Bronchial epithelial cell (primary cell): ENCODE results near the gene PLA2G5. TPM values are rescaled to one million over a fixed set of nuclear protein-coding genes. Genes with fewer than 3 reads are reported as not detected.

Source experiments
- DNase-seq: peaks from one replicate; pipeline ENCODE4 v3.0.0-alpha.2; 2010; ENCODE audit warnings: low read depth
- FAIRE-seq: peaks from 2 replicates; lab custom pipeline; 2011; peaks lifted over from hg19 to GRCh38; lab: Jason Lieb, UNC
- H3K27me3 ChIP-seq: 2 replicates; pipeline ENCODE4 v1.5.1; 2011; ENCODE audit warnings: low read length; ENCODE audit not compliant: control insufficient read depth, insufficient read depth
- H3K36me3 ChIP-seq: 2 replicates; pipeline ENCODE4 v1.5.1; 2011; ENCODE audit warnings: low read length; ENCODE audit not compliant: control insufficient read depth, insufficient read depth
- H3K4me3 ChIP-seq: 2 replicates; pipeline ENCODE4 v1.5.1; 2011; ENCODE audit warnings: mild to moderate bottlenecking, low read depth, low read length, control low read depth
- total RNA-seq: library from RNA; depleted of rRNA; stranded (reverse); fragments of >200 nt; gene quantifications from 2 replicates; pipeline ENCODE4 v1.2.1, GENCODE V29; 2014
- TF ChIP-seq, protein P1 (sequence below): IDR thresholded peaks from 2 replicates; pipeline ENCODE4 v1.5.1; 2011; ENCODE audit warnings: mild to moderate bottlenecking, moderate library complexity, low read length, control low read depth, inconsistent platforms; ENCODE audit not compliant: insufficient read depth, severe bottlenecking

Gene PLA2G5
- total RNA-seq, 1 donor from 2014 or later: not detected

DNA sequence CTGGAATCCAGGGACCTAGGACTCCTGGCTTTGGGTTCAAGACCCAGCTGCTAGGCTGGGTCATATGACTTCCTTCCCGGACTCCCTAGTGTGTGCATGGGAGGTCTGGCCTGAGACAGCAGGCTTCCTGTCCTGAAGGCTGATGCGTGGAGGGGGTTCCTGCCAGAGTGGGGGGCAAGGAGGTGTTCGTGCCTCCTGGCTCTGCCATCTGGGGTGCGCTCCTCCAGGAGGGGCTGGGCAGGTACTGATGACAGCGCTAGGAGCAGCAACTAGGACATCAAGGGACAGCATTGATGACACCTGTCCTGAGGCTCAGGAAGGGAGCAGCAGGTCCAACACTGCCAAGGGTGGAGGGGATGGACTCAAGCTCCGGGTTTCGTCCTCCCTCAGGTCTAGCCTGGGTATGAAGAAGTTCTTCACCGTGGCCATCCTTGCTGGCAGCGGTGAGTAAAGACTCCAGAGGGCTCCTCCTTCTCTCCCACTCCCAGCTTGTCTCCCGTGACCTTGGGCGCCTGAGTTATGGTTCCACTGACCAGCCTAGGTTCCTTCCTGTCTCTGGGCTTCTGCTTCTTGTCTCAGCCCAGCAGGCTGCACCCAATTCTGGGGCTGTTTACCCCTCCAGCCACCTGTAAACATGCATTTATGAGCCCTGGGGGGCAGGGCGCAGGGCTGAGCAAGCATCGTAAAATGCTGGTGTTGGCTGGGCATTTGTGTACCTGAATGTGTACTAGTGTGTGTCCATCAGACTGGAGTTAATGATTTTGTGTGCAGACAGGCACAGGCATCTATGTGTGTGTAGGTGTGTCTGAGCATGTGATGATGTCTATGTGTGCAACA, 70.0 kb downstream of the PLA2G5 start:
- DNase-seq (no peak), FAIRE-seq (peak; percentile 66)
- TF ChIP-seq, protein P1, sequence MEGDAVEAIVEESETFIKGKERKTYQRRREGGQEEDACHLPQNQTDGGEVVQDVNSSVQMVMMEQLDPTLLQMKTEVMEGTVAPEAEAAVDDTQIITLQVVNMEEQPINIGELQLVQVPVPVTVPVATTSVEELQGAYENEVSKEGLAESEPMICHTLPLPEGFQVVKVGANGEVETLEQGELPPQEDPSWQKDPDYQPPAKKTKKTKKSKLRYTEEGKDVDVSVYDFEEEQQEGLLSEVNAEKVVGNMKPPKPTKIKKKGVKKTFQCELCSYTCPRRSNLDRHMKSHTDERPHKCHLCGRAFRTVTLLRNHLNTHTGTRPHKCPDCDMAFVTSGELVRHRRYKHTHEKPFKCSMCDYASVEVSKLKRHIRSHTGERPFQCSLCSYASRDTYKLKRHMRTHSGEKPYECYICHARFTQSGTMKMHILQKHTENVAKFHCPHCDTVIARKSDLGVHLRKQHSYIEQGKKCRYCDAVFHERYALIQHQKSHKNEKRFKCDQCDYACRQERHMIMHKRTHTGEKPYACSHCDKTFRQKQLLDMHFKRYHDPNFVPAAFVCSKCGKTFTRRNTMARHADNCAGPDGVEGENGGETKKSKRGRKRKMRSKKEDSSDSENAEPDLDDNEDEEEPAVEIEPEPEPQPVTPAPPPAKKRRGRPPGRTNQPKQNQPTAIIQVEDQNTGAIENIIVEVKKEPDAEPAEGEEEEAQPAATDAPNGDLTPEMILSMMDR: no peak
- Histone ChIP-seq H3K4me3 (no peak overlapping the region), H3K36me3 (no peaks in the 10 kb centered on the region), H3K27me3 (no peaks in the 10 kb centered on the region)

DNA sequence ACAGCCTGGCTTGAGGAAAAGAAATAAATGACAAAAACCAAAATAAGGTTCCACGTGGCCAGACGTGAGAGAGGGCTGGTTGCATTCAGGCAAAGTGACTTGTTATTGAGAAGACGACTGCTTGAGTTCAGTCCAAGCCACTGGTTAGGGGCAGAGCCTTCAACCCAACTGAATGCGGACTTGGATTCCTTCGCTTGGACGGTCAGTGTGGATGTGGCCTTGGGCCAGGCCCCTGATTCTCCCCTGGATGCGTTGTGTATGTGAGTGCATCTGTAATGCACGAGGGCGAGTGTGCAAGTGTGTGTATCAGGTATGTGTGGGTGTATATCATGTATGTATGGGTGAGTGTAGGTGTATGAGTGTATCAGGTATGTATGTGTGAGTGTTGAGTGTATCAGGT, 71.0 kb downstream of the PLA2G5 start:
- FAIRE-seq (no peak), DNase-seq (no peak)
- Histone ChIP-seq H3K36me3 (no peaks in the 10 kb centered on the region), H3K4me3 (no peak overlapping the region), H3K27me3 (no peaks in the 10 kb centered on the region)
- TF ChIP-seq, protein P1: no peak

DNA sequence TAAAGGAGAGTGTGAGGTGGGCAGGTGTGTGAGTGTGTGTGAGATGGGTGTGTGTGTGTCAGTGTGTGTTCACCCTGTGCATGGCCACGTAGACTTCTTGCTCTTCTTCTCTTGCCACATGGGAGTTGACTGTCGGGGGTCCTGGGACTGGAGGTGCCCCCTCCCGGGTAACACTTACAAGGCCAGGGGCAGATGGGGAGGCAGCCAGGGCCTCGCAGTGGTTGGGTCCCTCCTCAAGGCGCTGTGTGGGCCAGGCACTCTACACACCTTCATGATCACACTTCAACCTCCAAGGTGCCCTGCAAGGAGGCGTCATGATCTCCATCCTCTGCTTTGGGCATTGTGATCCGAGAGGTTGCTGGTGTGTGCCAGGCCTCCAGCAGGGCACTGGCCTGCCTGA, 71.5 kb downstream of the PLA2G5 start:
- TF ChIP-seq, protein P1: no peak
- Histone ChIP-seq H3K27me3 (no peaks in the 10 kb centered on the region), H3K36me3 (no peaks in the 10 kb centered on the region), H3K4me3 (no peak overlapping the region)
- FAIRE-seq: peak; percentile 90
- no peak for DNase-seq

Other genes starting within 250 kb of the PLA2G5 start
- 7.1 and 9.2 TPM in 2 replicates for gene OTUD3, start 187.8 kb upstream of the PLA2G5 start, total RNA-seq
- gene PLA2G2E, start 146.6 kb upstream of the PLA2G5 start, total RNA-seq: not detected in 2 replicates
- gene PLA2G2A, start 90.6 kb upstream of the PLA2G5 start, total RNA-seq: not detected in 2 replicates
- gene PLA2G2D, start 49.3 kb downstream of the PLA2G5 start, total RNA-seq: not detected in 2 replicates
- not detected in 2 replicates for gene PLA2G2F, start 69.1 kb downstream of the PLA2G5 start, total RNA-seq
- under 0.01 and 0.13 TPM in 2 replicates for gene UBXN10, start 115.9 kb downstream of the PLA2G5 start, total RNA-seq
- not detected in 2 replicates for gene PLA2G2C, start 116.3 kb downstream of the PLA2G5 start, total RNA-seq
- not detected in 2 replicates for gene VWA5B1, start 220.7 kb downstream of the PLA2G5 start, total RNA-seq